Activated naive CD4-positive, alpha-beta T cell treated with Interleukin-2 at 50 U/mL for 16 hours (primary cell): Measurements from ENCODE around the gene ASPA.
"Not testable (repeated sequence)": the region's sequence is repeated elsewhere in the genome, so short reads cannot be mapped to it uniquely, and the experiment has no call there.

ENCODE experiments used
- DNase-seq: peaks from one replicate; pipeline ENCODE4 v3.0.0-alpha.2; 2020

The ASPA gene

DNA sequence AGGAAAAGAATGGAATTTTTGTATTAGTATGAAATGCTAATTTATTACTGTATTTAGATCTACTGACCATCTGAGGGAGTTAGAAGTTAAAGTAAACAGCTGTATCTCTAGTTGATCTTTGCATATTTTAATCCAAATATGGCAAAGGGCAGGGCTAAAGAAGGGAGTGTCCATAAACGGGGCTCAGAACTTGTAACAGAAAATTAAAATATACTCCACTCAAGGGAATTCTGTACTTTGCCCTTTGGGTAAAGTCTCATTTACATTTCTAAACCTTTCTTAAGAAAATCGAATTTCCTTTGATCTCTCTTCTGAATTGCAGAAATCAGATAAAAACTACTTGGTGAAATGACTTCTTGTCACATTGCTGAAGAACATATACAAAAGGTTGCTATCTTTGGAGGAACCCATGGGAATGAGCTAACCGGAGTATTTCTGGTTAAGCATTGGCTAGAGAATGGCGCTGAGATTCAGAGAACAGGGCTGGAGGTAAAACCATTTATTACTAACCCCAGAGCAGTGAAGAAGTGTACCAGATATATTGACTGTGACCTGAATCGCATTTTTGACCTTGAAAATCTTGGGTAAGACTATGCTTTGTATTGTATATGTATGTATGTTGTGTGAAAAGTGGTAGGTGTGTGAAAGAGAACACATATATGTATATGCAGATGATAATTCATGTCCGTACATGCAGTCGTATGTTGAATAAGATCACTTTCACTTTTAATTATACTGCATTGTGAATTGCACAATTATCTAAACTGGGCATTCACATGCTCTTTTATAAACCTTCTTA is at the start of gene ASPA:
Gene ASPA (plus strand): TSS at position 186 of the 799 bp plus-strand sequence. CDS start 163 bp downstream, at position 349.
- DNase-seq: no peak

GRCh38 chr17:3433215-3433614 is 42.6 kb upstream of the ASPA start:
- not testable (repeated sequence) for DNase-seq

- no peak for DNase-seq
Observed at GRCh38 chr17:3433741-3434140, 42.1 kb upstream of the ASPA start, which contains the start of gene OR1E2. Gene OR1E2, minus strand, starts transcription at chr17:3433841. Its CDS starts 0 bp downstream, at chr17:3433841.

- no peak for DNase-seq
Observed at GRCh38 chr17:3438368-3438767, 37.4 kb upstream of the ASPA start.

GRCh38 chr17:3440451-3440850 is 35.3 kb upstream of the ASPA start:
- DNase-seq: no peak

DNA sequence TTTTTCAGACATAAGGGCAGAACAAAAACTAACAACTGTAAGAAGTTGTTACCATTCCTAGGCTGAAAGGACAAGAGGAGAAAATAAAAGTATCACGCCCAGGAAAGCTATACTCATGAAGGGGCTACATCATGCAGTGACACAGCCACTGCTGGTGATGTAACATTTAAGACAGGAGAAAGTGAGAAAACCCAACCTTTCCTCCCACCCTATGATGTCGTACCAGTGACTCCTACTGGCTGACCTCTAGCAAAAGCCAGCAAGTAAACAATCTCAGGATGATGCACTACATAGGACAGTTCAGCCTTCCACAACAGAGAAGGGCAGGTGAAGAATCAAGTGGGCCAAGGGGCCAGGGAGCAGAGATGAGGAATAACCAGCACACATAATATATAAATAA is 28.2 kb upstream of the ASPA start:
- no peak for DNase-seq

- no peak for DNase-seq
Observed at GRCh38 chr17:3448059-3448665, 27.6 kb upstream of the ASPA start.

DNA sequence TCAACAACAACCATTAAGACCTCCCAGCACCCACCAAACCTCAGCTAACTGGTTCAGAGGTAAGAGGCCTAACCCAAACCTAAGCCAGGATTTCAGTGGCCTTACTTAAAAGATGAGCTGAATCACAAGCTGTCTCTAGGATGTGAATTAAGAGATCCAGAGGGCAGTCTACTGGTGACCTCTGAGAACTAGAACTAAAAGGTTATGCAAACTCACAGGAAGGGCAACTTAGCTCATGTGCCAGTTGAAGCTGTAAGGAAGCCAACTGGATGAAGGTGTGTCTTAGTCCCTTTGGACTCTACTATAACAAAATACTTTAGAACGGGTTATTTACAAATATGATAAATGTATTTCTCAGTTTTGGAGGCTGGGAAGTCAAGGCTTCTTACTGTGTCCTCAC is 9.4 kb upstream of the ASPA start:
- not testable (repeated sequence) for DNase-seq

DNA sequence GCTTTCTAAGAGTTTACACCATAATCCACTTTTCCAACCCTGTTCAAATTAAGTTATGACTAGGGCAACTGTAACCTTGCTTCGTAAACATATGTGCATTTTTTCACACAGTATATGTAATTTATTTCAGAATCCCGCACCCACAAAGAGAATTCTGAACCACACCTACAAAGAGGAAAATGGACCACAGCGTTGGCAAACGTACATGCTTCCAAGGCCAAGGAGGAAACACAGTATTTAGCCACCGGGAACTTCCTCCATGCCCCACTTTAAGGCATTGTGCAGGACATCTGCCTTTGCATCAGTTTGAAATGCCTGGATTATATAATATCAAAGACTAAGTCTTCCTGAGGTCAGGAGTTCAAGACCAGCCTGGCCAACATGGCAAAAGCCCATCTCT is 6.3 kb upstream of the ASPA start:
- no peak for DNase-seq

GRCh38 chr17:3471599-3471998 is 4.2 kb upstream of the ASPA start, which contains the start of gene SPATA22:
Gene SPATA22, minus strand, starts transcription at chr17:3471819. Its CDS starts 2,494 bp downstream, at chr17:3469325.
- no peak for DNase-seq

- DNase-seq: no peak
Observed at GRCh38 chr17:3472137-3472536, 3.7 kb upstream of the ASPA start.

DNA sequence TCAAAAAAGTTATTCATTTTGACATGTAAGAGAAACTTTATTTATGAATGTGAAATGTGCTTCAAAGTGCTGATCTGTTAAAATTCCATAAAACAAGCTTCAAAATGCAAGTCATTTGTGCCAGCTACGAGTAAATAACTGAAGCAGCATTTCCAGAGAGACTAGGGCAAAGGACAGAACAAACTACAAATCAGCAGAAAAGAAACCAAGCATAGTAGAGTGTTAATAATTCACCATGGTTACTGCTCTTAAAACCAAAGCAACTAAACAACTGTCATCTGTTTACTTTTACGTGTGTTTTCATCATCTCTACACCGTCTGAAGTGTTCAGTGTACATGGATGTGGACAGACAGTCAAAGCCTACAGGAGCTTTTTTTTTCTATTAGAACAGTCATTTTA is 1.6 kb upstream of the ASPA start:
- no peak for DNase-seq

GRCh38 chr17:3475251-3475685 is 529 bp upstream of the ASPA start:
- DNase-seq: no peak

DNA sequence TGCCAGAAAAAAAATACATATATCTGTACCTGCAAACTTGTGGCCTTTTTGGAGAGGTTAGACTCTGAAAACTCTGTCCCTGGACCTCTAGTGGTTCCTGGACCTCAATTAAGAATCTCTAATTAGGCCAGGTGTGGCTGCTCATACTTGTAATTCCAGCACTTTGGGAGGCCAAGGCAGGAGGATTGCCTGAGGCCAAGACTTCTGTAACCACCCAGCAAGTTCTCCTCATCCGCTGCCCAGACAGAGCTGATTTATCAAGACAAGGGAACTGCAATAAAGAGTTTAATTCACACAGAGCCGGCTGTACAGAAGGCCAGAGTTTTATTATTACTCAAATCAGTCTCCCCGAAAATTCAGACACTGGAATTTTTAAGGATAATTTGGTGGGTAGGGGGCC is 4.2 kb downstream of the ASPA start:
- no peak for DNase-seq

- DNase-seq: no peak
Observed at GRCh38 chr17:3482852-3483251, 7.1 kb downstream of the ASPA start.

- no peak for DNase-seq
Observed at GRCh38 chr17:3485481-3486068, 9.8 kb downstream of the ASPA start.

GRCh38 chr17:3497101-3497500 is 21.3 kb downstream of the ASPA start:
- no peak for DNase-seq

- DNase-seq: no peak
Observed at GRCh38 chr17:3501344-3501743, 25.5 kb downstream of the ASPA start.

- no peak for DNase-seq
Observed at GRCh38 chr17:3502466-3502865, 26.7 kb downstream of the ASPA start.

DNA sequence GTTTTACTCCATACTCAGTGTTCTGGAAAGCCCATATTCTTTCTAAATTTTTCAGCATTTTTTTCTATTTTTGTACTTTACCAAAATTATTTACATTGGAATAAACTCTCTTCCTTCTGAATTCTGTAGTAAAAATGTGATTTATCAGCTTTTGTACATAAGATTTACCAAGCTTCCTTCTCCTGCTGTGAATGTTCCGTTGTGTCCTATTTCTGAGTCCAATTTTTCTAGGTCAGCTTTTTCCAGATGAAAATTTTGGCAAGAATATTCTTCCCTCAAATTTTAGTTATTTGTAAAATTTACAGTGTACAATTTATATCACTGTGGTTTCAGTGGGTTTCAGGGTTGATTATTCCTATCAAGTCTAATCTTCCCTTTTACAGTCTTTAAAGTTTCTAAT is 27.5 kb downstream of the ASPA start:
- DNase-seq: no peak

GRCh38 chr17:3505008-3505407 is 29.2 kb downstream of the ASPA start:
- no peak for DNase-seq

- no peak for DNase-seq
Observed at GRCh38 chr17:3506054-3506453, 30.3 kb downstream of the ASPA start.

DNA sequence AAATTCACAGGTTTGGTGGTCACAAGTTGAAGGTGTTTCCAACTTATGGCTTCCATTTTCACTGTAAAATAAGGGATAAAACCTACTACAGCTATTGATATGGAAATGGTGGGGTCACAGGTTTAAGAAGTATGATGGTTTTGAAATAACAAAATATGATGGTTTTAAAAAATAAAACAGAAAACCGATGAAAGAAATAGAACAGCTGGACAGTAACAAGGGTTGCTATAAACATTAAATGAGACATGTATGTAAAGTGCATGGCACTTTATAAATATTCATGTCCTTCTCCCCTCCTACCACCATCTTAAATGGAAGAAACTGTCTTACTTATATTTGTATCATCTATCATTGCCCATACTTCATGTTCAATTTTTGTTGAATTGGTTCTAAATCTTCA is 31.3 kb downstream of the ASPA start:
- DNase-seq: no peak

DNA sequence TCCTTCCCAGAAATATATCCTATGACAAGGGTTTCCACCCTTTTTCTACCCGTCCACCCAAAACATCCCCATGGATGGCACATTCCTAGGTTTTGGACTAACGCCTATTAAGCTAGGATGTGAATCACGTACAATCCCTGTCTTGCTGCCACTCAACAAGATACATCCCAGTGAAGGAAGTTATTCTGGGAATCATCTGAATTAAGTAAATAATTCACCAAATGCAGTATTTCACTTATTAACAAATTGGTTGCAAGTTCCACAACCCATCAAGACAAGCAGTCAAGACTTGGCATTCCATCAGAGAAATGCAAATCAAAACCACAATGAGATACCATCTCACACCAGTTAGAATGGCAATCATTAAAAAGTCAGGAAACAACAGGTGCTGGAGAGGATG is 32.1 kb downstream of the ASPA start:
- DNase-seq: no peak
